Activated CD4-positive, CD25-positive, alpha-beta regulatory T cell (primary cell): ENCODE data around the gene PDS5A.
"Not testable (repeated sequence)": the region's sequence is repeated elsewhere in the genome, so short reads cannot be mapped to it uniquely, and the experiment has no call there.

ENCODE experiments used
- DNase-seq, 4 experiments: peaks; one replicate each; lab custom pipeline; 2025; lab: John Stamatoyannopoulos, UW

The PDS5A gene

GRCh38 chr4:39961311-39961877, 16.3 kb downstream of the PDS5A start:
- no peak for DNase-seq

DNA sequence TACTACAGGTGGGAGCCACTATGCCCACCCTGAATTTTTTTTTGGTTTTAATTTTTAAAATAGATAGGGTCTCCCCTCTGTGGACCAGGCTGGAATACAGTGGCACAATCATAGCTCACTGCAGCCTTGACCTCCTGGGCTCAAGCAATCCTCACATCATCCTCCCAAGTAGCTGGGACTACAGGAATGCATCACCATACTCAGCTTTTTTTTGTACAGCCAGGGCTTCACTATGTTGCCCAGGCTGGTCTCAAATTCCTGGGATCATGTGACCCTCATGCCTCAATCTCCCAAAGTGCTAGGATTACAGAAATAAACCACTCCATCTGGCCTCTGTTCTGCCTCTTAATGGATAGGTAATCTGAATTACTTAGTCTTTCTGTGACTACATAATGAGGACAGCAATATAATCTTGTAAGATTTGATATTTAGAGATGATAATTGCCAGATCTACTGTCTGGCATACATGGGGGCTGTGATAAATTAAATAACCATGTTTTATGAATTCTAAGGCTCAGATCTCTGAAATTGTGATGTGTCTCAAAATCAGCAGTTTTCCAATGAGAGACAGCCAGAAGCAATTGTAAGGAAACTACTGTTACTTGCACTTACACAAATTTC, 26.7 kb downstream of the PDS5A start:
- DNase-seq: no peak

DNA sequence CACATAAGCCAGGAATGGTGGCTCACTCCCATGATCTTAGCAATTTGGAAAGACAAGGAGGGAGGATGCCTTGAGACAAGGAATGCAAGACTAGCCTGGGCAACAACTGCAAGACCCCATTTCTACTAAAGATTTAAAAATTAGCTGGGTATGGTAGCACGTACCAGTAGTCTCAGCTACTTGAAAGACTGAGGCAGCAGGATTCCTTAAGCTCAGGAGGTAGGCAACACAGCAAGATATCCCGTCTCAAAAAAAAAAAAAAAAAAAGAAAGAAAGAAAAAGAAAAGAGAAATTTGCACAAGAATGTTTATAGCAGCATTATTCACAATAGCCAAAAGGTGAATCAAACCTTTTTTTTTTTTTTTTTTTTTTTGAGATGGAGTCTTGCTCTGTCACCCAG, 29.7 kb downstream of the PDS5A start:
- DNase-seq: no peak

- DNase-seq: no peak
Observed at GRCh38 chr4:39947417-39947816, 30.3 kb downstream of the PDS5A start.

GRCh38 chr4:39944245-39944644, 33.5 kb downstream of the PDS5A start:
- not testable (repeated sequence) for DNase-seq

- no peak for DNase-seq
Observed at GRCh38 chr4:39942507-39942906, 35.2 kb downstream of the PDS5A start.

GRCh38 chr4:39941682-39942217, 36.0 kb downstream of the PDS5A start:
- no peak for DNase-seq

- no peak for DNase-seq
Observed at GRCh38 chr4:39937683-39938268, 39.9 kb downstream of the PDS5A start.

DNA sequence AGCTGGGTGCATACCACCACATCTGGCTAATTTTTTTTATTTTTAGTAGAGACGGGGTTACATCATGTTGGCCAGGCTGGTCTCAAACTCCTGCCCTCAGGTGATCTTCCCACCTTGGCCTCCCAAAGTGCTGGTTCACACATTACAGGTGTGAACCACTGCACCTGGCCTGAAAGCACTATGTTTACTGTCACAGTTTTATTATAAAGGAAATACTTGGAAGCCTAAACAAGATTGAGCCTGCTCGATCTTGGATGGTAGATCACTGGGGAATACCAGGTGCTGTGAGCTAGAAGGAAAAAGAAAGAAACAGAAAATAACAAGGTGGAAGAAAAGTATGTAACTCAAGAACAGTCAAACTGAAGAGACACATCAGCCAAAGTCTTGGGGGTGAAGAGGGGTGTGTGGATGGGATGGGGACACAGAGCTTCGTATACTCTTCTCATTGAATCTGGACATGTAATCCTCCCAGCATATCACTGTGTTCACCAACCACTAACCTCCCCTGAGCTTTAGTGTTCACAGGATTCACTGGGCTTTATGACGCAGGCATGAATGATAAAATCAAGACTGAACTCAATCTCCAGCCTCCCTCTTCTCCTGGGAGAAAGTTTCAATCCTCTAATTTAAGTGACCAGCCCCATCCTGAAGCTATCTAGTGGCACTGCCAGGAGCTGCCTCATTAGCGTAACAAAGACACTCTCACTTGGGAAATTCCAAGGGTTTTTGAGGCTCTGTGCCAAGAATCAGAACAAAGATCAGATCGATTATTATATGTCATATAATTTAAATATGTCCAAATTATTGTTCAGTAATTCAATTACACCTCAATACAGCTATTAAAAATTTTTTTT, 40.9 kb downstream of the PDS5A start:
- no peak for DNase-seq

- no peak for DNase-seq
Observed at GRCh38 chr4:39933671-39934590, 43.8 kb downstream of the PDS5A start.

- DNase-seq: no peak
Observed at GRCh38 chr4:39932776-39933402, 44.8 kb downstream of the PDS5A start.

GRCh38 chr4:39931441-39931901, 46.2 kb downstream of the PDS5A start:
- no peak for DNase-seq

- no peak for DNase-seq
Observed at GRCh38 chr4:39928538-39928937, 49.2 kb downstream of the PDS5A start.

GRCh38 chr4:39924014-39924413, 53.7 kb downstream of the PDS5A start:
- DNase-seq: no peak

GRCh38 chr4:39922399-39922798, 55.3 kb downstream of the PDS5A start:
- no peak for DNase-seq

GRCh38 chr4:39913471-39913870, 64.2 kb downstream of the PDS5A start:
- no peak for DNase-seq

DNA sequence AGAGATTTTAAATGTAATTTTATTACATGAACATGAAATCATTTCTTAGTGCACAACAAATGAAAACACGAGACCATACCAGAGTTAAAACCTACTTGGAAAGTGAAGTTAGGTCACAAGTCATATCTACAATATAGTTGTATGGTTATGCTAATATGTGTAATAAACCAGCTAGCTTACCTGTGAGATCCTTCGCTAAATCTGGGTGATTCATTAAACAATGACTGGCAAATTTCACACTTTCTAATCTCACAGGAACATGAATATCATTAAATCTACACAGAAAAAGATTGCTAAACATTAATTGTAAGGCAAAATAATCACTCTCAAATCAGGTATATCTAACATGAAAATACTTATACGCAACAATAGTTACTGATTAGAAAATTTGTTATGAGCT, 67.6 kb downstream of the PDS5A start:
- DNase-seq: no peak

DNA sequence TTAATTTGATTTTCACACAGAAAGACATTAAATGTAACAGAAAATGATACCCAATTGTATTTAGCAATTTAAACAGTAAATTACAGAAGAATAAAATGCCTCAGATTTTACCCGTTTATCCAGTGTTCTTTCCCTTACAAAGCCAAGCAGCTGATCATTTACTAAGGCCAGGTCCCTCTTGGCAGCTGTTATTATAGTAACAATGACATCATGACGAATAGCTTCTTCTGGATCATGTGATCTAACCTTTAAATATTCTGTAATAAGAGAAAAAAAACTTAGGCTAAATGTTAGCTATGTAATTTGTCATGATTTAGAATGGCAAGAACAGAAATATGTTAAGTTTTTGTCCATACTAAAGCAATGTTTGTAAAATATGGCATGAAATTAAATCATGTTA, 69.4 kb downstream of the PDS5A start:
- no peak for DNase-seq

GRCh38 chr4:39905656-39906055, 72.1 kb downstream of the PDS5A start:
- no peak for DNase-seq

- DNase-seq: not testable (repeated sequence)
Observed at GRCh38 chr4:39905019-39905418, 72.7 kb downstream of the PDS5A start.

DNA sequence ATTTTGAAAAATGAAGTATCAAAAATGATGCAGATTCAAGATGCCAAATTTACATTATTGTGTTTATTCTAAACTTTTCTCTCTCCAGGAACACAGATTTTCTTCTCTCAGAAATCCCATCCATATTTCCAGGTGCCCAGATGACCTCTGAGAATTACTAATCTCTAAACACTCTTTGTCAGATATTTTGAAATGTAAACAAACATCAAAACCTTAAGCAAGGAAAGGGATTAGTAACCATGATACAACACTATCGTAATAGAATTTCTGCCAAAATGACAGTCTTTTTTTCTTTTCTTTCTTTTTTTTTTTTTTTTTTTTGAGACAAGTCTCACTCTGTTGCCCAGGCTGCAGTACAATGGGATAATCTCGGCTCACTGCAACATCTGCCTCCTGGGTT, 76.7 kb downstream of the PDS5A start:
- DNase-seq: no peak
